Endothelial cell of hepatic sinusoid (primary cell): Measurements from ENCODE around the gene ZC3H13.

Source experiments
- in situ Hi-C: cut with HindIII; loops from 2 replicates; pipeline ENCODE4 v1.10.0; 2017; ENCODE audit warnings: low sequenced_read_pairs

Gene ZC3H13

DNA sequence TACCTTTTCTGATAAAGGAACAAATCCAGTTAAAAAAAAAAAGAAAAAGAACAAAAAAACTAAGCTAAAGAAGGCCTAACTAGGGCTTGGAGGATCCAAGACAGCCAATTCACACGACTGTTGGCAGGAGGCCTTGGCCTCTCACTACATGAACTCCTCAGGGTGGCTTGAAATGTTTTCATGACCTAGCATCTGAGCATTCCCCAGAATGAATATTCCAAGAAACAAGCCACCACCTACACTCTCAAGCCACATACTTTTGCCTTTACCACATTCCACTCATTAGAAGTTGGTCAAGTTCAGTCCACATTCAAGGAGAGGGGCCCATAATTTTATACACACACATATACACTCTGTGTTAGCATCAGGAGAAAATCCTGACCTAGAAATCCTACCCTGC, 103.4 kb downstream of the ZC3H13 start:
- in situ Hi-C loops = no loop called here

DNA sequence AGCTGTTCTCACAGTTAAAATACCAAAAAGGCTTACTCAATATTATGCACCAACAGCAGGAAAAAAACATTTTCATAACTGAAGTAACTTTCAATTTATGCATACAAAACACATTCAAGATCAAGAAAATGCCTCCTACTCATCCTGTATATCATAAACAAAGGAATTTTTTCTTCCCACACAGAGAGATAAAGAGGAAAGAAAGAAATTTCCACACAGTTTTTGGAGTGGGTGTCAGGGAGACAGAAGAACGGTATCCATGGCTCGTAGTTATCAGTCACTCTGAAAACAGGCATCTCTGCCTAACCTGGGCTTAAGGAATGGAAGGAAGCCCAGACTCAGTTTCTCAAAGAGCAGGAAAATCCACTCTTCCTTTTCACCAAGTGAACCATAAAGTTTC, 108.6 kb downstream of the ZC3H13 start:
- in situ Hi-C loops = no loop called here

DNA sequence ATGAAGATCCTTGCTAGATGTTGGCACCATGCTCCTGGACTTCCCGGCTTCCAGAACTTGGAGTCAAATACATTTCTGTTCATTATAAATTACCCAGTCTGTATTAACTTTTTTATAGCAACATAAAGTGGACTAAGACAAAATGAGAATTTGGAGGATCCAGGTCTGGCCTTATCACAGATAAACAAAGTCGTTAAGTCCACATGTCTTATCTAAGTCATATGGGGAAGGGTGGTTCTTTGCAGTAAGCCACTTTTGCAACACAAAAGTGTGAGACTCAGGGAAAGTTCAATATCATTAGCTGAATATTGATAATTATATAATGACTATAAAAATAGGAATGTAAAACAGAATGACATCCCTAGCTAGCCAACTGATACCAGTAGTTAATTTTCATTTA, 109.4 kb downstream of the ZC3H13 start:
- in situ Hi-C loops = no loop called here

DNA sequence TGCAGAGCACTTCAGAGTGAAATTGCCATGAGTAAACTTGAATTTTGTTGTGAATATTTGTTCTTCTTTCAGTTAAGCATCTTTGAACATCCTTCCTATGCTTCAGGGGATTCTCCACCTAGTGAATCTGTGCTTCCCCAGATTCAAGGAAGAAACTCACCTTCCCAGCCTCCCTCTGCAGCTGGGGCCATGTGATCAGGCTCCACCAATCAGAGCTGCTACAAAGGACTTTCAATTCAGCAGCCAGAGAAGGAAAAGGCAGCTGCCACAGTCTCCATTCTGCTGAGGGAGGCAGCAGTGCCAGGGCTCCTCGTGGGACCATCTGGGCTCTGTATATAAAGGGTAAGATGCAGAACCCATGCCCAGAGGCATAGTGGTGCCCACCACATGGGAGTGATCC, 111.3 kb downstream of the ZC3H13 start:
- in situ Hi-C loops = no loop called here

DNA sequence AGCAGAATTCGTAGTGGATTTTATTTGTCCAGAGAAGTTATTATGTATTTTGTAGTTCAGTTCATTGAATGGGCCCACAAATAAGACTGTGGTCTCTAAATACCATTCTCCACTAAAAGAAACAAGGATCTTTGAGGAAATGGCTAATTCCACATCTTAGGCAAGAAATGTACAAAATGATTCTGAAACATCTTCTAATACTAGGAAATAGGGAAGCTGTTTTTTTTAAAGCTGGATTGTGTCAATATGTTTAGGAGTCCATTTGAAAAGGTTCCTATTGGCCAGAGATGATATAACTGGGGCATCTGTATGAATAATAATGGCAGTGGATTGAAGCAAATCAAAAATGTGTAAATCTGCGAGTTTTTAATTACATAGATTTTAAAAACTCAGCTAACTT, 112.5 kb downstream of the ZC3H13 start:
- in situ Hi-C loops = no loop called here

DNA sequence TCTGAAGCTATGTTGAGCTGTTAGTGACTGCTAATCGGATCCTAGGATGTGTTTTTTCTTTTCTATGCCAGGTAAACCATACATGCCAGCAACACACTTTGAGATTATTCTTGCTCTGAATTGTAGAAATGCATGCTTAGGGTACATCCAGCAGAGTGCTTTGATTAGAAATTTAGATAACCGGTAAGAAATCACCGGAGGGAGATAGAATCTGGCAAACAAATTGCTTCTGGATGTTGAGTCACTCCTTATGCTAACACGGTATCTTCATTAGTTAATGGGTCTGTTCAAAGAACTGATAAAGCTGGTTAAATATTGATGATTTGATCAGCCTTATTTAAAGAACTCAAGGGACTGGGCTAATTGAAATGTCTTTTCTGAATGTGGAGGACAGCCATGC, 115.9 kb downstream of the ZC3H13 start:
- in situ Hi-C loops = loop anchor here (5.0 kb wide), 1 partner anchor 99 kb away; no protein-coding TSS in a partner anchor

DNA sequence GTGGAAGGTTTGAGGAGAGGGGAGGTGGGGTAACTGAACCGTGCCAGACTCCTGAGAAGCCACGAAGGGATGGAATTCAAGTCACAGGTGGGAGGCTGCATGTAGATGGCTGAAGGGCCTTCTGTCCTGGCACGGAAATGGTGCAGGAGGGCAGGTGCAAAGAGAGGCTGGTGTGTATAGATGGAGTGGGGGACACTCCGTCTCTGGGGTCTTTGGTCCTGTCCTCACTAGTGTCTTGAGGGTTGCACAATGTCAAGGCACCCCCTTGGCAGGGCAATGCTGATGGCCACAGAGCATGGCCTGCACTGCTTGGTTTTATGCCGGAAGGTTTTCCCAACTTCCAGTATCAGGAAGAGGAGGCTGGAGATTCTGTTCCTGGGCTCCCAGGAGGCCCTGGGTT, 118.3 kb downstream of the ZC3H13 start:
- in situ Hi-C loops = no loop called here

DNA sequence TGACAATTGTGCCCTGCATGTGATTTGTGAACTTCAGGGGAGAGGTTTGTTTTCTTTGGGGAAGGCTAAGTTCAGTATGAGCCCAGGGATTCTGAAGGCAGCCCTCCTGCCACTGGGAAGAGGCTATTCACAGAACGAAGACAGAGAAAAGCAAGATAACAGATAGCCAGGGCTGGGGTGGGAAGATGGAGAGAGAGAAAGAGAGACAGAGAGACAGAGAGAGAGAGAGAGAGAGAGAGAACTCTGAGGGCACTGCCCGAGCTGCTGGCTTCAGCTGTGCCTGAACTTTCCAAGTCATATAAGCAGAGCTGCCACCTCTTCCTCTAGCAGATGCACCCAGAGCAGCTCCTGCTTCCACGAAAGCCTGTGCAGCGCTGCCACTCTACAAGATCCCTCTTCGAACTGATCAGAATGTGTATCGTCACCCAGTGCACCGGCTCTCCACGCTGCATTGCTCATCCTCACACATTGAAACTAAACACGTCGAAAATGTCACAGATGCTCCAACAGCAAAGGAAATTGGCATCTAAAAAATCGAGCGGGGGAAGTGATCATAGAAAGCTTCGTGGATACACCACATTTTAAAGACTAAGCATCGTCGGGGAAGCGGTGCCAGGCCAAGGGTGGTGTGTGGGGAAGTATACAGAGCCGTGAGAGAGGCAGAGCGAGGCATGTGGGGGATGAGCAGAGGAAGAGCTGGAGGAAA, 119.2 kb downstream of the ZC3H13 start:
- in situ Hi-C loops = no loop called here

DNA sequence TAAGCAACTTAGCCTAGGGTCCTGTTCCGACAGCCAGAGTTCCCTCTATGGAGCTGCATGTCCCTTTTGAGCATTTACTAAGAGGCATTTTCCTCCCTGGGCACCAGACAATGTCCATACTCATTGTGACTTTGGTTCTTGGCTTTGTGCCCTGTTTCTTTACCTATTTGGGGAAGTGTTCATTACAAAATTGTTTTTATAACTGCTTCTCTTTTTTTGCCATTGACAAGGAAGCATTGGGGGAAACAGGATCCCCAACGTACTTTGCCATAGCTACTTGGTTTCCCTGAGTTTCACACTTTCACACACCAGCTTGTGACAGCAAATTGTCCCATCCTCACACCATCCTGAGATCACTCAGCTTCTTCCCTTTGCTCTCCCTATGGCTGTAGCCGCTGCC, 119.9 kb downstream of the ZC3H13 start:
- in situ Hi-C loops = no loop called here

DNA sequence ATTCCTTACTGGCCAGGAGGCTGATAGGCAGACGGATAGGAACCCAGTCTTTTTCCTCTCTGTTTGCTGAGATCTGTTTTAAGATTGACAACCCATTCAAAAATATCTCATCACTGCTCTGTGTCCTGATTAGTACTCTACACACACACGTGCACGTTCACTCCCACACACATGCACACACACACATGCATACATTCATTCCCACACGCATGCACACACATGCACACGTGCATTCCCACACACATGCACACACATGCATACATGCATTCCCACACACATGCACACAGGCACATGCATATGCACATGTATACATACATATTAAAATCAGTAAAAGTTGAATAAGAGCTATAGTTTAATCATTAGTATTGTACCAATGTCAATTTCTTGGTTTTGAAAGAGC, 120.4 kb downstream of the ZC3H13 start:
- in situ Hi-C loops = no loop called here

DNA sequence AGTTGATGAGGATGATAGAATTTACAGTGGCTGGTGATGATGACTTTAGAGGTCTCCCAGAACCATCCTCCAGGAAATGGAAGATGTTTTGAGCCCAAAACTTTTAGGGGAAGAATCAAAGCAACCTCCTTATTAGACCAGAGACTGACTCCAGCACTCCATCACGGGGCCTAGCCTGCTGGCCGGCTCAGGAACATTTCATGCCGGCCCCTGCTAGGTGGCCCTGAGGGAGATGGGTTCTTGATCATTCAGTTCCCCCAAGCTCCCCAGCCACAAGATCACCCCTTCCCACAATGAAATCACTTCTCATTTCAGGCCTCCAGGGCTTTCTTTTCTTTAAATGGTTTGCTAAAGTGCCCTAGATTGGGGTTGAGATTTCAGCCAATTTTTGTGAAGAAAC, 121.3 kb downstream of the ZC3H13 start:
- in situ Hi-C loops = no loop called here

DNA sequence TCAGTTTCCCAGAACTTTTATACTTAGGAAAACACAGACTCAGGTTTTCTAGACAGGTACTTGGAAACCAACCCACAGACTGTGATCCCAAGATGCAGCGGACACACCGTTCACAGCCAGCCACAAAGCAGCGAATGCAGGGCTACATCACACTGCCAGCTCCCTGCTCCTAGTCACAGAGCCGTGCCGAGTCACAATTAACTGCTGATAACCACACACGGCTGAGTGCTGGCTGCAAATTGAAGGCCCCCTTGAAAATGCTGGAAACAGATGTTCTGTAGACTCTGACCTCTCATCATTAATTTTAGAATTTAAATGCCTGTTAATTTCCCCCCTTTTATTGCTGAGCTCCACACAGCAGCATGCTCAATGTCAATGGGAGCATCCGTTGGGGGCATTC, 122.4 kb downstream of the ZC3H13 start:
- in situ Hi-C loops = no loop called here

DNA sequence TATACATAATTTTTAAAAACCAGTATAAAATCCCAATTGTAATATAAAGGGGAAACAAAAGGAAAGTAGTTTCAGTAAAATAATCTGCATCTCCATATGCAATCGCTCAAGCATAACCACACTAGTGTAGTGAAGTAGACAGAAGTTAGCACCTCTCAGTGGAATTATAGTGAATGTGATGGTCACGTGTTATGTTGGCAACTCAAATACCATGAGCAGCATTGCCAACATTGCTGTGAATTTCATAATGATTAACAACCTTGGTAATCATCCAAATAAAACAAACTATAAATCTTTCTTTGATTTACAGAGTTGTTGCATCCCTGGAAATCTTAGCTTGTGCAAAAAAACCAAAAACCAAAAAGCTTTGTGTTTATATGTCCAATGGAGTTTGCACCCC, 123.7 kb downstream of the ZC3H13 start:
- in situ Hi-C loops = no loop called here

DNA sequence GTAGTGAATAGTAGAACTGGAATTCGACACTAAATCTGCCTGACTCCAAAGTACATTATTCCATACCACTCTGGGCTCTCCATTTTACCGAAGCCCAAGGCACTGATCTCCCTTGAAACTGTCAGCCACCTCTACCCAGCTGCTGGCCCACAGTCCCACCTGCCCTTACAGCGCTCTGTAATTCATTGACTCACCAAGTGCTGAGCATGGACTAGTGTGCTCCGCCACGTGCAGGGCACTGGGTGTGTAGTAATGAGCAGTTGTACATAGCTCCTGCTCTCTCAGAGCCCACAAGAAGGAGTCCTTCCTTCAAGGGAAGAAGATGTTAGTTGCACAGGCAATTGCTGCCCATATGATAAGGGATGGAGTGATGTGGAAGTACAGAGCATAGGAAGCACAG, 124.4 kb downstream of the ZC3H13 start:
- in situ Hi-C loops = no loop called here

DNA sequence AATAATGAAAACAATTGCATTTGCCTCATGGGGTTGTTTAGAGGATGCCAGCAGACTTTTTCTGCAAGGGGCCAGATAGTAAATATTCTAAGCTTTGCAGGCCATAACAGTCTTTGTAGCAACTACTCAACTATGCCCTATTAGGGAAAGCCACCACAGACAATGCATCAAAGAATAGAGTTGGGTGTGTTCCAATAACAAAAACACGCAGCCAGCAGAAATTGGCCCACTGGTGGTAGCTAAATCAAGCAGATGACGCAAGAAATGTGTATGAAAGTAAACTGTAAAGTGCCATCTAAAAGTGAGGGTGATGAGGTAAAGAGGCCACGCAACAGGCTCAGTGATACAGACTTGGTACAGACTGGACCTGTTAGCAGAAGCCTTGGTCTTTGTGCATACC, 125.8 kb downstream of the ZC3H13 start:
- in situ Hi-C loops = no loop called here

DNA sequence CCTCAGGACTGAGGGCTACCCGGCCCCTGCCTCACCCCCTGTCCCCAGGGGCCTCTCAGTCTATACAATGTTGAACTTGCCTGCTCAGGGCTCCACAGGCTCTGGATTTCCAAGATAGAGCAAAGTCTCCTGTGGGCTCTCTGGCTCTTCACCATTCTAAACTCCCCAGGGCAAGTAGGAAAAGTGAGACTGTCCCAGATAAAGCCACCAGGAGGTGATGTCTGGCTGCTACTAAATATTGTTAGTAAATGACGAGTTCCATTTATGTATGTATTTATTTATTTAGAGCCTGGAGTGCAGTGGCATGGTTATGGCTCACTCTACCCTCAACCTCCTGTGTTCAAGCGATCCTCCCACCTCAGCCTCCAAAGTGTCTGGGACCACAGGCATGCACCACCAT, 127.4 kb downstream of the ZC3H13 start:
- in situ Hi-C loops = no loop called here

DNA sequence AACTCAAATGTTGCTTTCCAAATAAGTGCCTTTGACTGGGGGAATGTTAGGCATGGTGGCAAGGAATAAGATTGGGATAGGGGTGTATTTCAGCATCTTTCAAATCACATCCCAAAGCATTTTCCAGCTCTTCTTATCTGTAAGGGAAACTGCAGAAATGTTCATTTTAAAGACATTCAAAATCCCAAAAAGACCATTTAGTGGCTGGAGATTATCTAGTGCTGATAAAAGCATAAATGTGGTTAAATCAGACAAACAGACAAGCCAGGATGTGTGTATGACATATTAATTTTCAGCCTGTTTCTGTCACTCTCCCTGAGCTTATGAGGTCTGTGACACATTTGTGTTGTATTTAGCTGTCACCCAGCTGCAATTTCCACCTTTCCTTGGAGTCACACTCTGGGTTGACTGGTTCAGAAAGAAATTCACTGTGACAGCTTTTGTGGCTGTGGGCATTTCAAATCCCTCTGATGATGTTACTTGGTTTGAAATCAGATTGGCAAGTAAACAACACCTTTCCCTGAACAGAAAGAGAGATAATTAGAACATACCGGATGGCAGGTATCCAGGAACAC, 131.3 kb downstream of the ZC3H13 start:
- in situ Hi-C loops = no loop called here

DNA sequence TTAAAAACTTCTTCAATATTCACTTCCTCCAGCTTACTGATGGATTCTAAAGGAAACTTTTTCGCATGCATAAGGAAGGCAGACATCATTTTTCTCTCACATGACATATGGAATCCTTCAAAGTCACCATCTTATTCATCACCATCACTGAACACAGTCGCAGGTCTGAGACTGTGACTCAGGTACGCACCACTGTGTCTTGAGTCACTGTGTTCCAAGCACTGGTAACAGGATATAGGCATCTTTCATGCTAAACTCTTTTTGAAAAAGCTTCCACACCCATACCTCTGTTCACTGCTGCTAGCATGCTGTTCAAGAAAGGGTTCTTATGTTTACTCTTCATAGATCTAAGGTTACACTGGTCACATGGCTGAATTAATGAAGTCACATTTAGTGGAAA, 133.9 kb downstream of the ZC3H13 start:
- in situ Hi-C loops = no loop called here

DNA sequence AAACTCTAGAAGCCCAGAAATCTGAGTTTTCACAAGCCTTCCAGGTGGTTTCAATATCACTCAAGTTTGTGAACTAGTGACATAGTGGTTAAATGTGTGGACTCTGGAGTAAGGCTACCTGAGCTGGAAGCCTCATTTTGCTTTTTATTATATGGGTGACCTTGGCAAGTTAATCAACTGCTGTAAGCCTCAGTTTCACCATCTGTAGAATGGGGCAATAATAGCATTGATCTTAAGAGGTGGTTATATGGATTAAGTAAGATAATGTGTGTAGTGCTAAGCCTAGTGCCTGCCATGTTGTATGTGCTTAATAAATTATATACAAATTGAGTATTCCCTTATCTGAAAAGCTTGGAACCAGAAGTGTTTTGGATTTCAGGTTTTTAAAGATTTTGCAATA, 135.5 kb downstream of the ZC3H13 start:
- in situ Hi-C loops = no loop called here

DNA sequence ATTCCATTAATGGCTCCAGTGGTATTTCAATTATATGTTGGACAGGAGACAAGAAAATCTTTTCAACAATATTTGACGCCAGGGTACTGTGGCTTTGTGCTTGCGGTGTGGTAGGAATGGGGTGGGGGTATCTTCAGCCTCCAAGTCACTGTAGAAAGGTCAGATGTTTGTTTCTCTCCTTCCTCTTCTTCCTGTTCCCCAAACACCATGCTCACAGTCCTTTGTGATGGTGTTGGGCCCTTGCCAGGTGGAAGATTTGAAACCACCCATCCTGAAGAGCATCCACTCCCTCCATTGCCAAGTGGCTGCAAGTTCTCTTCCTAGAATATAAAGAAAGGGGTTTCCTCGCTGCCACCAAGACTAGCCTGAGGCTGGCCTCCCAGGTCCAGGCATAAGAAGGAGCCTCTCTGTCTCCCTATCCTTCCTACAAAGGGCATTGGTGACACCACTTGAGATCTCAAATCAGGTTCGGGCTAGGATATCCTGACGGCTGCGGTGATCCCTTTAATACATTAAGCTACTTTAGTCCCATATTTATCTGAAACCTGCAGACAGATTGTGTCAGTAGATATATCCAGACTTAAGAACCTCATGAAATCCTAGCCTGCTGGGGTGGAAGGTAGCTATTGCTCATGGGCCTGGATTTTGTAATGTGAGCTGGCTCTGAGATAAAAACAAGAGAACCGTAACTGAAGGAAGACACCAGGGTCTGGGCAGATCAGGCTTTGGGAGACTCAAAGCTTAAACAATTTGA, 136.7 kb downstream of the ZC3H13 start:
- in situ Hi-C loops = no loop called here

DNA sequence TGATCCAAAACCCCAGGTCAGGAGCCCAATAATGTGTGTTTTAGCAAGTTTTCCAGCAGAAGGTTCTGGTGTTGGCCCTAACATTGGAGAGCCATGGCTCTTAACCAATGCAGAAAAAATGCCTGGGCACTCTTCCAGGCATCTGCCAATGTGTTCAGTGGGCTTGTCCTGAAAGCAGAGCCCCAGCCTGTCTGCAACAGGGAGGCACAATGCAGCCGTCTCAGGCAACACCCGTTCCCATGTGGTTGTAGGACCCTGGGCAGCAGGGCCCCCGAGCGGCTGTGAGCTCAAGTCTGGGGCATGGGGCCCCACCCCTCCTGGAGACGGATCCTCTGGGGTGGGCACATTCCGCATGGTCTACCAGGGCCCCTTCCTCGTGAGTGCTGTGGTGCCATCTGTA, 142.9 kb downstream of the ZC3H13 start:
- in situ Hi-C loops = no loop called here

DNA sequence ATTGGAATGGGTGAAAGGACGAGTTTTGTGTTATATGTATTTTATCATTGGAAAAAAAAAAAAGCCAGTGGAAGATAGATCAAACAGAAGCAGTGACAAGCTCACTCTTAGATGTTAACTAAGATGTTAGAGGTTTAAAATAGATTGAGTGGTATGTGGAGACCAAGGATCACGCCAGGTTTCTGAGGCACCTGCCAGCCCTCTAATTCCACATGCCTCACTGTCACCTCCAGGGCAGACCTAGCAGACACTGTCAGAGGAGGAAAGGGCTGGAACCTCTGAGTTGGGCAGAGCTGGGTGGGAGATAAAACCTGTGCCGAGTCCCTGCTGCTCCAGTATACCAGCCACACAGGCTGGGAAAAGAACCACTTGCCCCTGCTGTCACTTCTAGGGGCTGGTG, 143.5 kb downstream of the ZC3H13 start:
- in situ Hi-C loops = no loop called here
